Panc1 (cell line): ENCODE data around the gene CACNA2D3.

Source experiments
- CTCF ChIP-seq: fragments of 450-650 bp; IDR thresholded peaks from 2 replicates; pipeline ENCODE4 v1.5.1; 2017; ENCODE audit warnings: mild to moderate bottlenecking
- POLR2AphosphoS5 ChIP-seq: IDR thresholded peaks from 2 replicates; pipeline ENCODE4 v1.6.1; 2012; ENCODE audit warnings: mild to moderate bottlenecking, low read depth, low read length, moderate library complexity
- REST ChIP-seq, 2 experiments: IDR thresholded peaks; 2 replicates each; pipeline ENCODE4 v1.6.1; 2011 to 2012; ENCODE audit warnings: low read depth in 2 of 2, control low read depth in 1 of 2, low read length in 1 of 2, mild to moderate bottlenecking in 1 of 2, moderate library complexity in 1 of 2; ENCODE audit not compliant: insufficient read depth in 1 of 2

- TF ChIP-seq CTCF (no peak), POLR2AphosphoS5 (no peak), REST (IDR thresholded peaks at IDR 0.05; ENCODE audit: insufficient read depth in 1 of 2, low read depth in 2 of 2, low read length in 1 of 2) (no peak)
Measured at GRCh38 chr3:54801977-54802376, 679.6 kb downstream of the CACNA2D3 start.
